Keratinocyte (primary cell): Measurements from ENCODE around the gene DTWD2. TPM values are rescaled to one million over a fixed set of nuclear protein-coding genes. Genes with fewer than 3 reads are reported as not detected.

ENCODE experiments used
- DNase-seq: peaks from one replicate; pipeline ENCODE4 v3.0.0-alpha.2; 2011; ENCODE audit warnings: low read depth, missing footprints, low spot score
- FAIRE-seq: peaks from 2 replicates; lab custom pipeline; 2011; peaks lifted over from hg19 to GRCh38; lab: Jason Lieb, UNC
- H2AFZ ChIP-seq: 2 replicates; pipeline ENCODE4 v1.6.0; 2012; ENCODE audit warnings: low read length, control low read depth, inconsistent platforms; ENCODE audit not compliant: control insufficient read depth
- H3K27ac ChIP-seq: 2 replicates; pipeline ENCODE4 v1.5.1; 2011; ENCODE audit warnings: low read length; ENCODE audit not compliant: control insufficient read depth, insufficient read depth
- H3K27me3 ChIP-seq: 3 replicates; pipeline ENCODE4 v1.6.0; 2011; ENCODE audit warnings: low read length; ENCODE audit not compliant: control insufficient read depth, insufficient read depth; ENCODE audit errors: extremely low read depth
- H3K36me3 ChIP-seq, 2 experiments: 2 replicates in 1 of 2; 3 replicates in 1 of 2; pipeline ENCODE4 v1.5.1; 2011; ENCODE audit warnings: low read length in 2 of 2, mild to moderate bottlenecking in 1 of 2; ENCODE audit not compliant: control insufficient read depth in 2 of 2, insufficient read depth in 2 of 2; ENCODE audit errors: extremely low read depth in 1 of 2
- H3K4me1 ChIP-seq: 3 replicates; pipeline ENCODE4 v1.5.1; 2011; ENCODE audit warnings: low read length; ENCODE audit not compliant: control insufficient read depth, insufficient read depth; ENCODE audit errors: extremely low read depth
- H3K4me2 ChIP-seq: 3 replicates; pipeline ENCODE4 v1.6.0; 2011; ENCODE audit warnings: low read depth, low read length; ENCODE audit not compliant: control insufficient read depth, insufficient read depth; ENCODE audit errors: extremely low read depth
- H3K4me3 ChIP-seq, 3 experiments: fragments of 200-600 bp in 1 of 3; sonication (generic) in 1 of 3; 2 replicates in 2 of 3; 3 replicates in 1 of 3; pipeline ENCODE4 v1.5.1; 2011 to 2016; ENCODE audit warnings: low read length in 3 of 3, mild to moderate bottlenecking in 3 of 3, control low read depth in 2 of 3, inconsistent platforms in 1 of 3, low read depth in 1 of 3, mixed read lengths in 1 of 3, mixed run types in 1 of 3, moderate library complexity in 1 of 3; ENCODE audit not compliant: control insufficient read depth in 2 of 3, insufficient read depth in 2 of 3; ENCODE audit errors: extremely low read depth in 1 of 3
- H3K79me2 ChIP-seq: 2 replicates; pipeline ENCODE4 v1.6.0; 2012; ENCODE audit warnings: low read length; ENCODE audit not compliant: control insufficient read depth, insufficient read depth
- H3K9ac ChIP-seq: 3 replicates; pipeline ENCODE4 v1.6.0; 2011; ENCODE audit warnings: low read length; ENCODE audit not compliant: control insufficient read depth, insufficient read depth; ENCODE audit errors: extremely low read depth
- H3K9me1 ChIP-seq: 3 replicates; pipeline ENCODE4 v1.6.0; 2011; ENCODE audit warnings: low read length; ENCODE audit not compliant: control insufficient read depth, insufficient read depth; ENCODE audit errors: extremely low read depth
- H3K9me3 ChIP-seq: 2 replicates; pipeline ENCODE4 v1.5.1; 2012; ENCODE audit warnings: low read depth, low read length; ENCODE audit not compliant: control insufficient read depth
- H4K20me1 ChIP-seq: 3 replicates; pipeline ENCODE4 v1.6.0; 2011; ENCODE audit warnings: low read length; ENCODE audit not compliant: control insufficient read depth, insufficient read depth; ENCODE audit errors: extremely low read depth
- EZH2 ChIP-seq: IDR thresholded peaks from one replicate; pipeline ENCODE4 v1.6.1; 2012; ENCODE audit warnings: inconsistent platforms, mild to moderate bottlenecking, low read length, moderate library complexity
- dilution Hi-C: fragments of 300-500 bp; cut with MboI; formaldehyde crosslinking; loops from one replicate; pipeline ENCODE4 v1.7.0; 2020; ENCODE audit warnings: low sequenced_read_pairs; ENCODE audit not compliant: extremely low pct_ligation_motif_present
- polyA plus RNA-seq, 5 experiments: library from polyadenylated mRNA; depleted of rRNA in 3 of 5; stranded (reverse) in 3 of 5; stranded (forward) in 1 of 5; unstranded in 1 of 5; fragments of >200 nt; gene quantifications; 1 replicate in 1 of 5; 2 replicates in 3 of 5; 3 replicates in 1 of 5; pipeline versions ENCODE4 v1.2.1 to v1.2.3, GENCODE V29; 2011 to 2012; ENCODE audit warnings: missing spikeins in 2 of 5, low read depth in 1 of 5, low replicate concordance in 1 of 5
- TF ChIP-seq, protein P1 (sequence below), 3 experiments: IDR thresholded peaks in 1 of 3; conservative IDR thresholded peaks in 1 of 3; optimal IDR thresholded peaks in 1 of 3; 2 replicates in 2 of 3; 3 replicates in 1 of 3; pipeline versions ENCODE3 to v1.5.1; 2011; ENCODE audit warnings: low read length in 3 of 3, mild to moderate bottlenecking in 3 of 3, moderate library complexity in 2 of 3, control low read depth in 1 of 3, inconsistent platforms in 1 of 3; ENCODE audit not compliant: insufficient read depth in 2 of 3; ENCODE audit errors: extremely low read depth in 1 of 3

DTWD2 gene
- polyA plus RNA-seq, 1 donor (not counting 4 experiments of a cell fraction or from before 2014, with no cell fraction given) = 2.9 TPM

DNA sequence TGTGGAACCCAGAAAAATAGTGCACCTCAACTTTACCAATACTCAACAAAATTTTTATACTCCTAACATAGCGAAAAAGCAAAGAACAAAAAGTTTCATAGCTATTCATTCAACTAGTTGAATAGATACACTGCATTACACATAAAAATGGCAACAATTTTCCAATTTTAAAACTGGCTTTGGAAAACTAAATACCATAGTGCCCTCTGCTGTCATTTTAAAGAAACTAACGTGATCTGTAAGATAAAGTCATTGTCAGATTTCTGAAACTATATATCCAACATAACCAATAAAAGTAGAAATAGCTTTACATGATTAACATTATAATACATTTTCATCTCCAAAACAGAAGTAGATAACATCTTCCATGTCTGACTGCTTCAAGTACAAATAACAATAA is 31.6 kb downstream of the DTWD2 start:
- no peaks in the 10 kb centered on the region for H3K9me1 ChIP-seq
- H3K4me3 ChIP-seq = no peak overlapping the region
- H3K4me2 ChIP-seq = no peak overlapping the region
- no peaks in the 10 kb centered on the region for H3K36me3 ChIP-seq
- DNase-seq (no peak), FAIRE-seq (no peak)
- H4K20me1 ChIP-seq = no peaks in the 10 kb centered on the region
- no peak overlapping the region for H3K9ac ChIP-seq
- no peaks in the 10 kb centered on the region for H3K79me2 ChIP-seq
- TF ChIP-seq, protein P1, sequence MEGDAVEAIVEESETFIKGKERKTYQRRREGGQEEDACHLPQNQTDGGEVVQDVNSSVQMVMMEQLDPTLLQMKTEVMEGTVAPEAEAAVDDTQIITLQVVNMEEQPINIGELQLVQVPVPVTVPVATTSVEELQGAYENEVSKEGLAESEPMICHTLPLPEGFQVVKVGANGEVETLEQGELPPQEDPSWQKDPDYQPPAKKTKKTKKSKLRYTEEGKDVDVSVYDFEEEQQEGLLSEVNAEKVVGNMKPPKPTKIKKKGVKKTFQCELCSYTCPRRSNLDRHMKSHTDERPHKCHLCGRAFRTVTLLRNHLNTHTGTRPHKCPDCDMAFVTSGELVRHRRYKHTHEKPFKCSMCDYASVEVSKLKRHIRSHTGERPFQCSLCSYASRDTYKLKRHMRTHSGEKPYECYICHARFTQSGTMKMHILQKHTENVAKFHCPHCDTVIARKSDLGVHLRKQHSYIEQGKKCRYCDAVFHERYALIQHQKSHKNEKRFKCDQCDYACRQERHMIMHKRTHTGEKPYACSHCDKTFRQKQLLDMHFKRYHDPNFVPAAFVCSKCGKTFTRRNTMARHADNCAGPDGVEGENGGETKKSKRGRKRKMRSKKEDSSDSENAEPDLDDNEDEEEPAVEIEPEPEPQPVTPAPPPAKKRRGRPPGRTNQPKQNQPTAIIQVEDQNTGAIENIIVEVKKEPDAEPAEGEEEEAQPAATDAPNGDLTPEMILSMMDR (optimal IDR thresholded peaks at IDR 0.05 in 1 of 3, IDR thresholded peaks at IDR 0.05 in 1 of 3, conservative IDR thresholded peaks at IDR 0.05 in 1 of 3; ENCODE audit: extremely low read depth in 1 of 3, insufficient read depth in 2 of 3, low read length in 3 of 3) = peak in 2 of 3 experiments; percentile 19 to 24
- TF ChIP-seq EZH2 = no peak
- no peak overlapping the region for H2AFZ ChIP-seq
- dilution Hi-C loops = no loop called here
- no peaks in the 10 kb centered on the region for H3K9me3 ChIP-seq
- no peaks in the 10 kb centered on the region for H3K4me1 ChIP-seq
- no peaks in the 10 kb centered on the region for H3K27me3 ChIP-seq
- no peak overlapping the region for H3K27ac ChIP-seq

DNA sequence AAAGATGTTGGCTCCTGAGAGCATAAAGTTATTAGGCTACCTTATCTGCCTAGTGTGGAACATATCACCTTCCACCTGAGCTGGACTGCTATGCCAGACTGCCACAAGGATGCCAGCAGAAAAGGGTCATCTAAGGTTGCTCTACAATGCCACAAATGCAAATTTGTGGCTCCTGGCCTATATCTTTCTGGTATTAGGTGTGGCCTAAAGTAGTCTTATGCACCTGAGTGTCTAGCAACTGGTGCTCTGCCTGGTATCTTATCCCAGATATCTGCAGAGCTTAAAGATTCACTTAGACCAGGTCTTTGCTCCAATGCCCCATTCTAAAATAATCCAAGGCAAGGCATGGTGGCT is 34.7 kb downstream of the DTWD2 start:
- H3K79me2 ChIP-seq = no peaks in the 10 kb centered on the region
- FAIRE-seq (no peak), DNase-seq (no peak)
- H3K9ac ChIP-seq = no peak overlapping the region
- no peaks in the 10 kb centered on the region for H3K9me1 ChIP-seq
- no peak overlapping the region for H3K4me2 ChIP-seq
- no peaks in the 10 kb centered on the region for H3K4me1 ChIP-seq
- no peak overlapping the region for H2AFZ ChIP-seq
- H3K27me3 ChIP-seq = no peaks in the 10 kb centered on the region
- TF ChIP-seq, protein P1 (optimal IDR thresholded peaks at IDR 0.05 in 1 of 3, IDR thresholded peaks at IDR 0.05 in 1 of 3, conservative IDR thresholded peaks at IDR 0.05 in 1 of 3; ENCODE audit: extremely low read depth in 1 of 3, insufficient read depth in 2 of 3, low read length in 3 of 3) = no peak
- no peak for TF ChIP-seq EZH2
- no peak overlapping the region for H3K4me3 ChIP-seq
- no peaks in the 10 kb centered on the region for H4K20me1 ChIP-seq
- H3K27ac ChIP-seq = no peak overlapping the region
- no peaks in the 10 kb centered on the region for H3K36me3 ChIP-seq
- dilution Hi-C loops = no loop called here
- no peaks in the 10 kb centered on the region for H3K9me3 ChIP-seq
